Activated B cell treated with CpG ODN at 0.5 μM for 24 hours (primary cell): ENCODE data around the gene PTPN2. TPM values are rescaled to one million over a fixed set of nuclear protein-coding genes. Genes with fewer than 3 reads are reported as not detected.
A peak's percentile ranks its signal among the peaks of the same experiment; 100 is the strongest.
"Not testable (repeated sequence)": the region's sequence is repeated elsewhere in the genome, so short reads cannot be mapped to it uniquely, and the experiment has no call there.

Experiments used
- ATAC-seq: fragments of 200-7000 bp; cut with Tn5 transposase; one replicate; pipeline ENCODE4 v1.10.0; 2021; ENCODE audit warnings: low read depth, mild to moderate bottlenecking, moderate library complexity
- CTCF ChIA-PET: fragments of 350-600 bp; sonication (Branson Sonifier 250); formaldehyde crosslinking; loops from one replicate; lab custom pipeline; 2021; ENCODE audit warnings: antibody characterized with exemption; lab: Charles Lee
- POLR2A ChIA-PET: fragments of 350-600 bp; sonication (Branson Sonifier 250); formaldehyde crosslinking; loops from one replicate; lab custom pipeline; 2021; ENCODE audit warnings: antibody characterized with exemption; lab: Charles Lee
- DNase-seq: peaks from one replicate; pipeline ENCODE4 v3.0.0; 2022
- H3K27ac Mint-ChIP-seq: one replicate; pipeline ENCODE4 v1.8.0; 2020; ENCODE audit warnings: mixed read lengths
- H3K27me3 Mint-ChIP-seq: one replicate; pipeline ENCODE4 v1.8.0; 2021; ENCODE audit warnings: mixed read lengths
- H3K36me3 Mint-ChIP-seq: one replicate; pipeline ENCODE4 v1.8.0; 2021; ENCODE audit warnings: low read depth, mixed read lengths
- H3K4me1 Mint-ChIP-seq: one replicate; pipeline ENCODE4 v1.8.0; 2021; ENCODE audit warnings: mixed read lengths
- H3K4me3 Mint-ChIP-seq: one replicate; pipeline ENCODE4 v1.8.0; 2020; ENCODE audit warnings: mild to moderate bottlenecking, mixed read lengths
- H3K9me3 Mint-ChIP-seq: one replicate; pipeline ENCODE4 v1.8.0; 2020; ENCODE audit warnings: mixed read lengths
- intact Hi-C: fragments of 100-400 bp; cut with micrococcal nuclease; formaldehyde crosslinking; loops from one replicate; pipeline ENCODE4 v1.15.1; 2024
- total RNA-seq: library from RNA; stranded (reverse); gene quantifications from 2 replicates; pipeline ENCODE4 v1.2.3, GENCODE V29; 2022
- TF ChIP-seq, protein P1 (sequence below): fragments of 200-600 bp; IDR thresholded peaks from one replicate; pipeline ENCODE4 v1.8.0; 2022; ENCODE audit warnings: antibody characterized with exemption, mild to moderate bottlenecking

PTPN2 gene
- total RNA-seq, 1 donor from 2014 or later: 76.5 TPM

DNA sequence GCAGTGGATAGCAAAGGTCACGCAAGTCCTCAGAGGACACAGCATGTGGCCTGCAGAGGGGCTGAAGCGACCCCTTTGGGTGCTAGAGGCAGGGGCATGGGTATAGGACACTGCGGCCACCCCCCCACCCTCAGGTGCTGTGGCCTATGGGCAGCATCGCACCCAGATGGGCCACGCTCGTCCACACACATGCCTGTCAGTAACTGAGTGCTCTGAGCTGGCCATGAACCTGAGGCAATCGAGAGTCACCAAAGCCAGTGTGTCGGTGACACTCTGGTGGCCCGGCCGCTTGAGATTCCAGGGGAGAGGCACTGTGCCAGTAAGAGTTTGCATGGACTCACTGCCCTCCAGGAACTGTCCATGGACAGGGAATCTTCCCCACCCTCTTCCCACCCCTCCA lies 22.7 kb upstream of the PTPN2 start:
- no peaks in the 10 kb centered on the region for H3K9me3 Mint-ChIP-seq
- no peak overlapping the region for H3K4me3 Mint-ChIP-seq
- H3K4me1 Mint-ChIP-seq: peaks cover 4% of the 10 kb centered on the region
- ChIA-PET POLR2A (no interaction called here), CTCF (interaction anchor here (1.5 kb wide), 1 partner anchor 13 kb away, joined by 5 read pairs; no protein-coding TSS in a partner anchor)
- H3K27ac Mint-ChIP-seq: no peak overlapping the region
- intact Hi-C loops: no loop called here
- TF ChIP-seq, protein P1, sequence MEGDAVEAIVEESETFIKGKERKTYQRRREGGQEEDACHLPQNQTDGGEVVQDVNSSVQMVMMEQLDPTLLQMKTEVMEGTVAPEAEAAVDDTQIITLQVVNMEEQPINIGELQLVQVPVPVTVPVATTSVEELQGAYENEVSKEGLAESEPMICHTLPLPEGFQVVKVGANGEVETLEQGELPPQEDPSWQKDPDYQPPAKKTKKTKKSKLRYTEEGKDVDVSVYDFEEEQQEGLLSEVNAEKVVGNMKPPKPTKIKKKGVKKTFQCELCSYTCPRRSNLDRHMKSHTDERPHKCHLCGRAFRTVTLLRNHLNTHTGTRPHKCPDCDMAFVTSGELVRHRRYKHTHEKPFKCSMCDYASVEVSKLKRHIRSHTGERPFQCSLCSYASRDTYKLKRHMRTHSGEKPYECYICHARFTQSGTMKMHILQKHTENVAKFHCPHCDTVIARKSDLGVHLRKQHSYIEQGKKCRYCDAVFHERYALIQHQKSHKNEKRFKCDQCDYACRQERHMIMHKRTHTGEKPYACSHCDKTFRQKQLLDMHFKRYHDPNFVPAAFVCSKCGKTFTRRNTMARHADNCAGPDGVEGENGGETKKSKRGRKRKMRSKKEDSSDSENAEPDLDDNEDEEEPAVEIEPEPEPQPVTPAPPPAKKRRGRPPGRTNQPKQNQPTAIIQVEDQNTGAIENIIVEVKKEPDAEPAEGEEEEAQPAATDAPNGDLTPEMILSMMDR: no peak
- ATAC-seq (no peak), DNase-seq (no peak)
- H3K36me3 Mint-ChIP-seq: no peaks in the 10 kb centered on the region
- peaks cover 10% of the 10 kb centered on the region for H3K27me3 Mint-ChIP-seq

DNA sequence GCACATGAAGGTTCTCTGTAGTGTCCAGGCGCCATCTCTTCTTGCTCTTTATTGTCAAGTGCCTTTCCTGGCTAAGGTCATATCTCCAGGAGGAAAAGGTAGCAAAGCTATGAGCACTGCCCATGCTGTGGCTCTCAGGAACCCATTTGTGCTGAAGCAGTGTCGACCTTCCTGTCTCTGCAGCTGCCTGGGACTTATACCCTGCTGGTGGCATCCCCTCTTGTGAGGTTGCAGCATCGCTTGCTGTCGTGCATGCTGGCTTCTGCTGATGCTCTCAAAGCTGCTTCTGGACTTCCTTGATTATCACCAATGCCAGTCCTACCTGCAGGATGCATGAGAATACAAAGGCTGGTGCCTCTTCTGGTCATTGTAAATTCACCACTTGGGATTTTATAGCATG lies 22.1 kb upstream of the PTPN2 start:
- Mint-ChIP-seq H3K4me3 (no peak overlapping the region), H3K4me1 (peaks cover 2% of the 10 kb centered on the region), H3K27me3 (peaks cover 10% of the 10 kb centered on the region), H3K9me3 (no peaks in the 10 kb centered on the region), H3K27ac (no peak overlapping the region), H3K36me3 (no peaks in the 10 kb centered on the region)
- intact Hi-C loops: no loop called here
- TF ChIP-seq, protein P1: no peak
- no peak for ATAC-seq
- DNase-seq: no peak
- ChIA-PET CTCF (no interaction called here), POLR2A (no interaction called here)

DNA sequence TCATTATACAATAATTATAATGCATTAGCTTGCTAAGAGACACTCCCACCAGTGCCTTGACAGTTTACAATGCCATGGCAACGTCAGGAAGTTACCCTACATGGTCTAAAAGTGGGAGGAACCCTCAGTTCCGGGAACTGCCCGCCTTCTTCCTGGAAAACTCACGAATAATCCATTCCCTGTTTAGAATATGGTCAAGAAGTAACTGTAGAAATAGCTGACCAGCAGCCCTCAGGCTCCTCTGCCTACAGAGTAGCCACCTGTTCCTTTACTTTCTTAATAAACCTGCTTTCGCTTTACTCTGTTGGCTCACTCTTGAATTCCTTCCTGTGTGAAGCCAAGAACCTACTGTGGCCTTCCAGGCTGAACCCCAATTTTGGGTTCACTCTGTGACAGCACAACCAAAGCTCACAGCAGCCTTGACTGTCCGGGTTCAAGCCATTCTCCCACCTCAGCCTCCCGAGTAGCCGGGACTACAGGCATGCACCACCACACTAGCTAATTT lies 20.0 kb upstream of the PTPN2 start:
- H3K4me1 Mint-ChIP-seq: no peaks in the 10 kb centered on the region
- H3K36me3 Mint-ChIP-seq: no peaks in the 10 kb centered on the region
- H3K9me3 Mint-ChIP-seq: no peaks in the 10 kb centered on the region
- CTCF ChIA-PET: interaction anchor here (0.8 to 1.4 kb wide), 2 partner anchors 11 to 31 kb away, joined by 3 read pairs; no protein-coding TSS in a partner anchor
- POLR2A ChIA-PET: interaction anchor here (0.6 kb wide), 2 partner anchors 14 to 20 kb away, joined by 4 to 5 read pairs; partner anchors contain the start of gene PTPN2
- no peak overlapping the region for H3K4me3 Mint-ChIP-seq
- intact Hi-C loops: no loop called here
- TF ChIP-seq, protein P1: no peak
- peaks cover 10% of the 10 kb centered on the region for H3K27me3 Mint-ChIP-seq
- DNase-seq (no peak), ATAC-seq (no peak)
- no peak overlapping the region for H3K27ac Mint-ChIP-seq

DNA sequence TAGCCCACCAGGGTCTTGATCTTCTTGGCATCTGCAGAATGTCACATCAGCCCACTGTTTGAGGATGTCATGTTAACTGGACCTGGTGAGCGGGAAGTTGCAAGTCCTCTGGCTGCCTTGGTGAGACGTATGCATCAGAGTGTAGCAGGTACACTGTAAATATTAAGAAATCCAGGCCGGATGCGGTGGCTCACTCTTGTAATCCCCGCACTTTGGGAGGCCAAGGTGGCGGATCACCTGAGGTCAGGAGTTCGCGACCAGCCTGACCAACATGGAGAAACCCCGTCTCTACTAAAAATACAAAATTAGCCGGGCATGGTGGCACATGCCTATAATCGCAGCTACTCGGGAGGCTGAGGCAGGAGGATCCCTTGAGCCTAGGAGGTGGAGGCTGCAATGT lies 17.2 kb upstream of the PTPN2 start:
- H3K4me3 Mint-ChIP-seq, ATAC-seq, DNase-seq, intact Hi-C loops, CTCF ChIA-PET, H3K4me1 Mint-ChIP-seq, H3K27ac Mint-ChIP-seq, H3K27me3 Mint-ChIP-seq, H3K36me3 Mint-ChIP-seq, POLR2A ChIA-PET, H3K9me3 Mint-ChIP-seq: not testable (repeated sequence)

DNA sequence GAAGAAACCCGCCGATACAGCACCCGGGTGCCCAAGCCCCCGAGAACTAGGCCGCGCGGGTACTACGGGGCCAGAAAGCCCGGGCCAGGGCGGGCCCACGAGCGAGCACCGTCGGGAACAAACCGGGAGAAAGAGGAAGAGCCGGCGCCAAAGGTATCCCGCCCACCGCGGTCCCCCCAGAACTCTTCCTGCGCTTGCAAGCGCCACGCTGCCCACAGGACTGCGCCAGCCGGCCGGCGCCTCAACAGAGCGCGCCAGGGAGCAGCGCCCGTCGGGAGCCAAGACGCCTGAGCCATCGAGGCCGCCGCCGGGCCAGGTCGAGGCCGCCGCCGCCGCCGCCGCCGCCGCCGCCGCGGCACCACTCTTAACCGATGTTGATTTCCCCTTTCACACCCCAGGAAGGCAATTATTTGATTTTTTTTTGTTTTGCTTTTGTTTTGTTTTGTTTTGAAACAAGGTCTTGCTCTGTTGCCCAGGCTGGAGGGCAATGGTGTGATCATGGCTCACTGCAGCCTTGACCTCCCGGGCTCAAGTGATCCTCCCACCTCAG lies 12.8 kb upstream of the PTPN2 start:
- peak; percentile 25 for ATAC-seq
- Mint-ChIP-seq H3K27me3 (peaks cover 14% of the 10 kb centered on the region), H3K4me3 (peak overlapping the region; percentile 75)
- POLR2A ChIA-PET, DNase-seq, H3K27ac Mint-ChIP-seq, H3K4me1 Mint-ChIP-seq, H3K9me3 Mint-ChIP-seq, H3K36me3 Mint-ChIP-seq, intact Hi-C loops, CTCF ChIA-PET: not testable (repeated sequence)

DNA sequence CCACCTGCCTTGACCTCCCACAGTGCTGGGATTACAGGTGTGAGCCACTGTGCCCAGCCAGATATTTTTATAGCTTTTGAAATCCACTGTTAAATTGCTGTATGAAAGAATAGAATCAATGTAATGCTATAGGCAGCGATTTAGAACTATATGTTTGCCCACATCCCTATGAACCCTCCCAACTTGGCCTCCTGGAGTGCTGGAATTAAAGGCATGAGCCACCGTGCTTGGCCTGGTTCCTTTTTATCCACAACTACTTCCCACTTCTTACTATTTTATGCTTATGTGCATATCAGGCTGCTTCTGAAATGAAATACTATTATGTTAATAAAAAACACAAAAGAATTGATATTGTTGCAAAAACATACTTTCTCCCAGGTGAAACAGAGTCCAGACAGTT lies 11.6 kb upstream of the PTPN2 start:
- intact Hi-C loops: loop anchor here (2.0 kb wide), 1 partner anchor 263 kb away; no protein-coding TSS in a partner anchor
- ChIA-PET CTCF (interaction anchor here (1.2 to 2.3 kb wide), 4 partner anchors 39 to 171 kb away, joined by 3 to 16 read pairs (median 8); no protein-coding TSS in a partner anchor), POLR2A (no interaction called here)
- peaks cover 9% of the 10 kb centered on the region for H3K4me1 Mint-ChIP-seq
- TF ChIP-seq, protein P1: no peak
- H3K9me3 Mint-ChIP-seq: peaks cover 2% of the 10 kb centered on the region
- no peak overlapping the region for H3K27ac Mint-ChIP-seq
- no peak for DNase-seq
- H3K36me3 Mint-ChIP-seq: no peaks in the 10 kb centered on the region
- no peak for ATAC-seq
- peaks cover 14% of the 10 kb centered on the region for H3K27me3 Mint-ChIP-seq
- no peak overlapping the region for H3K4me3 Mint-ChIP-seq
